ENCODE results near the gene AGTRAP. TPM values are rescaled to one million over a fixed set of nuclear protein-coding genes. Genes with fewer than 3 reads are reported as not detected.

AGTRAP gene
- total and polyA plus RNA-seq, 9 of the 15 experiments (the other 6 are each of a cell fraction or from before 2014, with no cell fraction given): 26.8 to 105 (median 57.5) TPM

DNA sequence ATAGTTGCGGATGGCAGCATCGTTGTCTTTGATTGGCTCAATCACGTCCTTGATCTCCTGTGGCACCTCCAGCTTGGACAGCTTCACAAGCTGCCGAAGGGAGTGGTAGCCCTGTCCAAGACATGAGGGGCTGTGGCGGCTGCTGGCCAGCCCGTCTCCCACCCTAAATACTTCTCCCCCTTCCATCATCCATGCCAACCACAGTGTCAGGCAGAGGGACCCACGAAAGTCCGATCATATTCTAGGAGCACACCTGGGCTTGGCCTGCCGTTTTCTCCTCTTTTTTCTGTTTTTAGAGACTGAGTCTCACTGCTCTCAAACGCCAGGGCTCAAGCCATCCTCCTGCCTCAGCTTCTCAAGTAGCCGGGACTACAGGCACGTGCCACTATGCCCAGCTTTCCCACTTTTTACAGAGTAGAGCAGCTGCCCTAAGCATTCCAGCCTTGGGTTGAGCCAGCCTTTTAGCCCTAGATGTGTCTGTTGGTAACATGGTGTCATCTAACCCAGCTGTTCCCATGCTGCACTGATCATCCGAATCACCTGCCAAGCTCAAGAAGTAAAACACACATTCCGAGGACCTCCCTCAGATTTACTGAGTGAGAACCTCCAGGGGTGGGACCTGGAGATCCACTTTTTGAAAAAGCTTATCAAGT, 59.4 kb downstream of the AGTRAP start (continued):
- TF ChIP-seq, protein P1, sequence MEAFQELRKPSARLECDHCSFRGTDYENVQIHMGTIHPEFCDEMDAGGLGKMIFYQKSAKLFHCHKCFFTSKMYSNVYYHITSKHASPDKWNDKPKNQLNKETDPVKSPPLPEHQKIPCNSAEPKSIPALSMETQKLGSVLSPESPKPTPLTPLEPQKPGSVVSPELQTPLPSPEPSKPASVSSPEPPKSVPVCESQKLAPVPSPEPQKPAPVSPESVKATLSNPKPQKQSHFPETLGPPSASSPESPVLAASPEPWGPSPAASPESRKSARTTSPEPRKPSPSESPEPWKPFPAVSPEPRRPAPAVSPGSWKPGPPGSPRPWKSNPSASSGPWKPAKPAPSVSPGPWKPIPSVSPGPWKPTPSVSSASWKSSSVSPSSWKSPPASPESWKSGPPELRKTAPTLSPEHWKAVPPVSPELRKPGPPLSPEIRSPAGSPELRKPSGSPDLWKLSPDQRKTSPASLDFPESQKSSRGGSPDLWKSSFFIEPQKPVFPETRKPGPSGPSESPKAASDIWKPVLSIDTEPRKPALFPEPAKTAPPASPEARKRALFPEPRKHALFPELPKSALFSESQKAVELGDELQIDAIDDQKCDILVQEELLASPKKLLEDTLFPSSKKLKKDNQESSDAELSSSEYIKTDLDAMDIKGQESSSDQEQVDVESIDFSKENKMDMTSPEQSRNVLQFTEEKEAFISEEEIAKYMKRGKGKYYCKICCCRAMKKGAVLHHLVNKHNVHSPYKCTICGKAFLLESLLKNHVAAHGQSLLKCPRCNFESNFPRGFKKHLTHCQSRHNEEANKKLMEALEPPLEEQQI (IDR thresholded peaks at IDR 0.05): no peak
- TF ChIP-seq, protein P2, sequence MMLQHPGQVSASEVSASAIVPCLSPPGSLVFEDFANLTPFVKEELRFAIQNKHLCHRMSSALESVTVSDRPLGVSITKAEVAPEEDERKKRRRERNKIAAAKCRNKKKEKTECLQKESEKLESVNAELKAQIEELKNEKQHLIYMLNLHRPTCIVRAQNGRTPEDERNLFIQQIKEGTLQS (IDR thresholded peaks at IDR 0.05): no peak
- TF ChIP-seq, protein P2 (CRISPR knock-in tag; conservative IDR thresholded peaks at IDR 0.05): no peak
- no peak for TF ChIP-seq FOS (IDR thresholded peaks at IDR 0.05; ENCODE audit: extremely low read depth, insufficient read length)
- no peak for TF ChIP-seq ZNF699 (CRISPR knock-in tag; IDR thresholded peaks at IDR 0.05; ENCODE audit: insufficient replicate concordance)
- 0 out of 2 replicates have a peak, but pooled peaks have one; percentile 55 for TF ChIP-seq MED1 (CRISPR knock-in tag; IDR thresholded peaks at IDR 0.05; ENCODE audit: borderline replicate concordance)
- no peak for TF ChIP-seq ZNF12 (CRISPR knock-in tag; IDR thresholded peaks at IDR 0.05)
- TF ChIP-seq RERE (CRISPR knock-in tag; IDR thresholded peaks at IDR 0.05; ENCODE audit: borderline replicate concordance): 0 out of 2 replicates have a peak, but pooled peaks have one; percentile 14
- 0 out of 4 replicates have a peak, but pooled peaks of 1 of the 2 experiments have one; percentile 42 for TF ChIP-seq TEAD1 (CRISPR knock-in tag; IDR thresholded peaks at IDR 0.05)
- TF ChIP-seq ZNF444 (CRISPR knock-in tag; IDR thresholded peaks at IDR 0.05): no peak
- TF ChIP-seq, protein P3, sequence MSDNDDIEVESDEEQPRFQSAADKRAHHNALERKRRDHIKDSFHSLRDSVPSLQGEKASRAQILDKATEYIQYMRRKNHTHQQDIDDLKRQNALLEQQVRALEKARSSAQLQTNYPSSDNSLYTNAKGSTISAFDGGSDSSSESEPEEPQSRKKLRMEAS (CRISPR knock-in tag; IDR thresholded peaks at IDR 0.05): 0 out of 2 replicates have a peak, but pooled peaks have one; percentile 14
- TF ChIP-seq ZNF232 (CRISPR knock-in tag; IDR thresholded peaks at IDR 0.05): no peak
- TF ChIP-seq MNT (conservative IDR thresholded peaks at IDR 0.05): no peak
- peak; percentile 47; the same call in 1 of the 2 replicates for TF ChIP-seq ZC3H4 (CRISPR knock-in tag; IDR thresholded peaks at IDR 0.05; ENCODE audit: borderline replicate concordance)
- TF ChIP-seq ZNF696 (CRISPR knock-in tag; conservative IDR thresholded peaks at IDR 0.05): no peak
- TF ChIP-seq TRIM28 (IDR thresholded peaks at IDR 0.05): no peak
